Astrocyte of the spinal cord (primary cell): Measurements from ENCODE around the gene SMIM14.
"Not testable (repeated sequence)": the region's sequence is repeated elsewhere in the genome, so short reads cannot be mapped to it uniquely, and the experiment has no call there.

ENCODE experiments used
- DNase-seq: peaks from one replicate; pipeline ENCODE4 v3.0.0; 2011; ENCODE audit warnings: low read depth, low spot score
- H3K4me3 ChIP-seq: 2 replicates; pipeline ENCODE4 v1.5.1; 2011; ENCODE audit warnings: low read depth, mild to moderate bottlenecking, low read length, moderate library complexity
- CTCF ChIP-seq: IDR thresholded peaks from 2 replicates; pipeline ENCODE4 v1.5.1; 2012; ENCODE audit warnings: low read depth, mild to moderate bottlenecking, low read length, inconsistent platforms
- in situ Hi-C: cut with HindIII; loops from 2 replicates; pipeline ENCODE4 v1.10.0; 2017; ENCODE audit warnings: low sequenced_read_pairs

SMIM14 gene

GRCh38 chr4:39638354-39639239 is at the start of gene SMIM14:
SMIM14 (minus strand) TSS chr4:39638865; CDS start chr4:39605145, 33,720 bp downstream.
- H3K4me3 ChIP-seq, result peak within 1 kb of the TSS; percentile 94
- in situ Hi-C loops, result no loop called here
- TF ChIP-seq CTCF, result no peak
- DNase-seq, result peak; percentile 99

- in situ Hi-C loops, result no loop called here
- DNase-seq, result no peak
- no peak for TF ChIP-seq CTCF
- H3K4me3 ChIP-seq, result no peak overlapping the region
Observed at GRCh38 chr4:39687014-39687413, 48.3 kb upstream of the SMIM14 start.

- DNase-seq, result no peak
- H3K4me3 ChIP-seq, result no peak overlapping the region
- in situ Hi-C loops, result no loop called here
- TF ChIP-seq CTCF, result no peak
Observed at GRCh38 chr4:39685990-39686389, 47.3 kb upstream of the SMIM14 start.

- no peak overlapping the region for H3K4me3 ChIP-seq
- TF ChIP-seq CTCF, result no peak
- no peak for DNase-seq
- in situ Hi-C loops, result no loop called here
Observed at GRCh38 chr4:39682138-39682537, 43.5 kb upstream of the SMIM14 start.

- DNase-seq, in situ Hi-C loops, H3K4me3 ChIP-seq: not testable (repeated sequence)
Observed at GRCh38 chr4:39681003-39681402, 42.3 kb upstream of the SMIM14 start.

- DNase-seq, H3K4me3 ChIP-seq, in situ Hi-C loops: not testable (repeated sequence)
Observed at GRCh38 chr4:39675681-39676080, 37.0 kb upstream of the SMIM14 start.

- DNase-seq, H3K4me3 ChIP-seq, in situ Hi-C loops: not testable (repeated sequence)
Observed at GRCh38 chr4:39670296-39670695, 31.6 kb upstream of the SMIM14 start.

- no peak overlapping the region for H3K4me3 ChIP-seq
- in situ Hi-C loops, result no loop called here
- no peak for TF ChIP-seq CTCF
- DNase-seq, result no peak
Observed at GRCh38 chr4:39668887-39669286, 30.2 kb upstream of the SMIM14 start.
